ENCODE data around the gene TENM4.

The TENM4 gene

GRCh38 chr11:79440571-79441460, at the start of gene TENM4:
Gene TENM4, minus strand, starts transcription at chr11:79441030. Its CDS starts 371,086 bp downstream, at chr11:79069944.
- no peak within 1 kb of the TSS for H3K9ac ChIP-seq (ENCODE audit: insufficient read length)
- no peak within 1 kb of the TSS for H3K27ac ChIP-seq
- H3K9me3 ChIP-seq (ENCODE audit: low read depth, low read length), result no peaks in the 10 kb centered on the region
- TF ChIP-seq FOXP2 (optimal IDR thresholded peaks at IDR 0.05; ENCODE audit: control extremely low read depth, extremely low read length, insufficient read depth) (no peak), EZH2 (IDR thresholded peaks at IDR 0.05) (no peak), POLR2AphosphoS5 (IDR thresholded peaks at IDR 0.05; ENCODE audit: borderline replicate concordance, low read depth, low read length) (no peak)
- H3K4me3 ChIP-seq, result no peak within 1 kb of the TSS
- DNase-seq (ENCODE audit: low read depth, low spot score), result no peak
- no peaks in the 10 kb centered on the region for H3K36me3 ChIP-seq (ENCODE audit: insufficient read depth, low read length)

DNA sequence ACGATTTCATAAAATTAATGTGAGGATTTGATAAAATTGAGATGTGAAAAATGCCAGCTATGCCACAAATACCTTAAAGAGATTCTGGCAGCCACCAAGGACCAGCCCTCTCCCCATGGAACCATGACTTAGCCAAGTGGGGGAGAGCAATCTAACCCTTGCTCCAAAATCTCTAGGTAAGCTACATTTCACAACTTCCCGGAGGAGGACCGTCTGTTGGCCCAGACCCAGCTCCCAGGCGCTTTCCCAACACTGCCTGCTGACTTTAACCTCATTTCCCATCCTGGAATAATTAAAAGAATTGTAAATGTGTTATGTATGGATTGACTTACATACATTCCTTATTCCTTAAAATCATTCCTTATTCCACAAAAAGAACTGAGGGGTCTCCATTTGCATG, 47.5 kb upstream of the TENM4 start:
- no peak overlapping the region for H3K9ac ChIP-seq (ENCODE audit: insufficient read length)
- H3K36me3 ChIP-seq (ENCODE audit: insufficient read depth, low read length), result no peaks in the 10 kb centered on the region
- TF ChIP-seq FOXP2 (optimal IDR thresholded peaks at IDR 0.05; ENCODE audit: control extremely low read depth, extremely low read length, insufficient read depth) (no peak), POLR2AphosphoS5 (IDR thresholded peaks at IDR 0.05; ENCODE audit: borderline replicate concordance, low read depth, low read length) (no peak), EZH2 (IDR thresholded peaks at IDR 0.05) (no peak)
- H3K27ac ChIP-seq, result no peak overlapping the region
- no peak for DNase-seq (ENCODE audit: low read depth, low spot score)
- H3K4me3 ChIP-seq, result no peak overlapping the region
- no peaks in the 10 kb centered on the region for H3K9me3 ChIP-seq (ENCODE audit: low read depth, low read length)

GRCh38 chr11:79487412-79487811, 46.6 kb upstream of the TENM4 start:
- Histone ChIP-seq H3K36me3 (ENCODE audit: insufficient read depth, low read length) (no peaks in the 10 kb centered on the region), H3K27ac (no peak overlapping the region), H3K4me3 (no peak overlapping the region), H3K9ac (ENCODE audit: insufficient read length) (no peak overlapping the region), H3K9me3 (ENCODE audit: low read depth, low read length) (no peaks in the 10 kb centered on the region)
- TF ChIP-seq POLR2AphosphoS5 (IDR thresholded peaks at IDR 0.05; ENCODE audit: borderline replicate concordance, low read depth, low read length) (no peak), EZH2 (IDR thresholded peaks at IDR 0.05) (no peak), FOXP2 (optimal IDR thresholded peaks at IDR 0.05; ENCODE audit: control extremely low read depth, extremely low read length, insufficient read depth) (no peak)
- DNase-seq (ENCODE audit: low read depth, low spot score), result no peak

DNA sequence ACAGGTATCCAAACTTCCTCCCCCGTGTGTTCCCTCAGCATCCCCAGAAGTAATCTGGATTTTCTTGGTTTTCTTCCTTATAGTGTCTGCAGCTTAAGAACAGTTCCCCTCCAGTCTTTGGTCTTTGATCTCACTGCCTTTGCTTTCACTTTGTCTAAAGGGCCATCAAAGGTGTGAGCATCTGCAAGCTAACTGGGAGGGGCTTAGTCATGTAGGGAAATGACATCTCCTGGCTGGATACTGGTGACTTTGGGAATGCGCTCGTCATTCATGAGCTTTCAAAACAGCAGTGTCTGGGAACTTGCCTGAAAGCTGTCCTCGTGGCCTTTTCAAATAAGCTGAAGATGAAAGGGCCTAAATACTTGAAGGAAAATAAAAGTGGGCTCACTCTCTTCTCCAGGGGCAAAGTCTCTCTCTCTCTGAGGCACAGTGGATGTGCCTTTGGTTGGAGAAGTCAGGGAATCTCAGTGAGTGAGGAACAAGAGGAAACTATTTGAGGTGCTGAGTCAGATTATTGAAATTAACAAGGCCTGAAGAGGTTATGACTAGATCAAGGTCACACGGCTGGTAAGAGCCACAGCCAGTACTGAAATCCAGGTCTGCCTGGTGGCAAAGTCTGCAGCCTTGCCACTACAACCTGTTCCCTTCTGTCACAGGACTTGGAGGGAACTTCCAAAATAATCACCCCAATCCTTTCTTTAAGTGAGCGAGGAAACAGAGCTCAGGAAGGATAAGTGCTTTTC, 45.6 kb upstream of the TENM4 start:
- Histone ChIP-seq H3K4me3 (no peak overlapping the region), H3K27ac (no peak overlapping the region)

DNA sequence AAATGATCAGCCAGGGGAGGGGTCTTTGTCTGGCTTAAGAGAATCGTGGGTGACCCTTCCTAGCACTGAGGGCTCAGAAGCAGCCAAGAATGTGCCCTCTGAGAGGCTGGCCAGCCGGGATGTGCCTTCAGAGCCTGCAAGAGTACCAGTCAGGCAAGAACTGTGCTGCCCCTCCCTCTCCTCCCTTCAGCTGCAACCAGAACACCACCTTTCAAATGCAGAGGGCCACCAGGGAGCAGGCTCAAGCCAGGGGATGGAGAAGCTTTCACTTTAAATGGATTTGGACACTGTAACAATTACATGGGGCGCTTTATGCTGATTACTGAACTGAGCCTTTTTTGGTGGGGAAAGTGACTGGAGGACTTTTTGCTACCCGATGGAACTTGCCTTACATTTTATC, 44.9 kb upstream of the TENM4 start:
- DNase-seq (ENCODE audit: low read depth, low spot score), result no peak
- no peak overlapping the region for H3K4me3 ChIP-seq
- no peaks in the 10 kb centered on the region for H3K36me3 ChIP-seq (ENCODE audit: insufficient read depth, low read length)

More for the DNA sequence above, 45.6 kb upstream of the TENM4 start:
- no peak overlapping the region for H3K9ac ChIP-seq (ENCODE audit: insufficient read length)
- no peak for DNase-seq (ENCODE audit: low read depth, low spot score)
- TF ChIP-seq EZH2 (IDR thresholded peaks at IDR 0.05), result no peak
- TF ChIP-seq POLR2AphosphoS5 (IDR thresholded peaks at IDR 0.05; ENCODE audit: borderline replicate concordance, low read depth, low read length), result no peak
- TF ChIP-seq FOXP2 (optimal IDR thresholded peaks at IDR 0.05; ENCODE audit: control extremely low read depth, extremely low read length, insufficient read depth), result no peak
- H3K9me3 ChIP-seq (ENCODE audit: low read depth, low read length), result no peaks in the 10 kb centered on the region
- H3K36me3 ChIP-seq (ENCODE audit: insufficient read depth, low read length), result no peaks in the 10 kb centered on the region

DNA sequence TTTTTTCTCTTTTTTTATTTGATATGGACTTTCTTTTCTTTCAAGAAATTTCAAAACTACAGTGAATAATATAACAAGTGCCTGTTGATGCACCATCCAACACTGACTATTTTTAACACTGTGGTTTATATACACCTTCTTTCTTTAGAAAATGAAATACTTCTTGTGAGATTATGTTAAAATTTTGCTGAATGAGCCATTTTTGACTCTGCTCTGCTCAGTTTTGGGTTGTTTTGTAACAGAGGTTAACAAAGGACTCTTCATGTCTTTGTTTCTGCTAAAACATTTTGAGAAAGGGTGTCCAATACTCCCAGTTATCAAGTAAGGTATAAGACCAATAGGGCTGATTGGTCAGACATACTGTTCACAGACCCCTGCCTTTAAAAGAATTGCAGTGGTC, 44.0 kb upstream of the TENM4 start:
- Histone ChIP-seq H3K36me3 (ENCODE audit: insufficient read depth, low read length) (no peaks in the 10 kb centered on the region), H3K27ac (no peak overlapping the region), H3K9ac (ENCODE audit: insufficient read length) (no peak overlapping the region), H3K9me3 (ENCODE audit: low read depth, low read length) (no peaks in the 10 kb centered on the region), H3K4me3 (no peak overlapping the region)
- no peak for TF ChIP-seq POLR2AphosphoS5 (IDR thresholded peaks at IDR 0.05; ENCODE audit: borderline replicate concordance, low read depth, low read length)
- TF ChIP-seq FOXP2 (optimal IDR thresholded peaks at IDR 0.05; ENCODE audit: control extremely low read depth, extremely low read length, insufficient read depth), result no peak
- TF ChIP-seq EZH2 (IDR thresholded peaks at IDR 0.05), result no peak
- DNase-seq (ENCODE audit: low read depth, low spot score), result no peak

More for the DNA sequence above, 44.9 kb upstream of the TENM4 start:
- Histone ChIP-seq H3K9me3 (ENCODE audit: low read depth, low read length) (no peaks in the 10 kb centered on the region), H3K27ac (no peak overlapping the region), H3K9ac (ENCODE audit: insufficient read length) (no peak overlapping the region)
- TF ChIP-seq EZH2 (IDR thresholded peaks at IDR 0.05) (no peak), POLR2AphosphoS5 (IDR thresholded peaks at IDR 0.05; ENCODE audit: borderline replicate concordance, low read depth, low read length) (no peak), FOXP2 (optimal IDR thresholded peaks at IDR 0.05; ENCODE audit: control extremely low read depth, extremely low read length, insufficient read depth) (no peak)

- DNase-seq (ENCODE audit: low read depth, low spot score), result no peak
- Histone ChIP-seq H3K9me3 (ENCODE audit: low read depth, low read length) (no peaks in the 10 kb centered on the region), H3K9ac (ENCODE audit: insufficient read length) (no peak overlapping the region), H3K27ac (no peak overlapping the region), H3K4me3 (no peak overlapping the region), H3K36me3 (ENCODE audit: insufficient read depth, low read length) (no peaks in the 10 kb centered on the region)
- TF ChIP-seq FOXP2 (optimal IDR thresholded peaks at IDR 0.05; ENCODE audit: control extremely low read depth, extremely low read length, insufficient read depth) (no peak), EZH2 (IDR thresholded peaks at IDR 0.05) (no peak), POLR2AphosphoS5 (IDR thresholded peaks at IDR 0.05; ENCODE audit: borderline replicate concordance, low read depth, low read length) (no peak)
Observed at GRCh38 chr11:79482800-79483199, 42.0 kb upstream of the TENM4 start.

DNA sequence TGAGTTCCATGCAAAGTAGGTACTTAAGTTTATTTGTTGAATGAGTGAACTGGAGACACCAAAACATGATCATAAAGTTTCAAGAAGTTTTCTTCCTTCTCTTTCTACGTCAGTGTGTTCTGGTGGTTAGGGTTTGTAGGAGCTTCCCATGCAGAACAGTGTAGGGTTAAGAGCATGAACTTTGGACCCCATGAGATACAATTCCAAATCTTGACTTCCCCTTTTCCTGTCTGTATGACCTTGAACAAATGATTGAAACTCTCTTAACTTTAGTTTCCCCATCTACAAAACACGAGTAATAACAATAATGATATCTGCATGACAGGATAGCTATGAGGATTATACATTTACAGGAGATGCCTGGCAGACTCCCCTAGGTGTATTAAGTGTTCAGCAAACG, 41.0 kb upstream of the TENM4 start:
- DNase-seq (ENCODE audit: low read depth, low spot score), result no peak

More for the DNA sequence above, 41.0 kb upstream of the TENM4 start:
- TF ChIP-seq POLR2AphosphoS5 (IDR thresholded peaks at IDR 0.05; ENCODE audit: borderline replicate concordance, low read depth, low read length) (no peak), FOXP2 (optimal IDR thresholded peaks at IDR 0.05; ENCODE audit: control extremely low read depth, extremely low read length, insufficient read depth) (no peak), EZH2 (IDR thresholded peaks at IDR 0.05) (no peak)
- no peak overlapping the region for H3K9ac ChIP-seq (ENCODE audit: insufficient read length)
- H3K36me3 ChIP-seq (ENCODE audit: insufficient read depth, low read length), result no peaks in the 10 kb centered on the region
- no peaks in the 10 kb centered on the region for H3K9me3 ChIP-seq (ENCODE audit: low read depth, low read length)
- no peak overlapping the region for H3K27ac ChIP-seq
- no peak overlapping the region for H3K4me3 ChIP-seq
